Esophagus squamous epithelium (tissue), 4 donors: ENCODE results near the gene DNAH8.

Source experiments
- CTCF ChIP-seq, 6 experiments: fragments of 450-650 bp in 4 of 6; fragments of 200-600 bp in 2 of 6; sonication (generic) in 2 of 6; IDR thresholded peaks; one replicate each; pipeline ENCODE4 v1.5.1; 2016 to 2019; ENCODE audit warnings: antibody characterized with exemption in 6 of 6, mild to moderate bottlenecking in 4 of 6, moderate library complexity in 4 of 6
- POLR2A ChIP-seq, 4 donors: fragments of 450-650 bp; IDR thresholded peaks; one replicate each; pipeline ENCODE4 v1.6.1; 2017; ENCODE audit warnings: antibody characterized with exemption in 4 of 4, mild to moderate bottlenecking in 4 of 4, moderate library complexity in 3 of 4

DNA sequence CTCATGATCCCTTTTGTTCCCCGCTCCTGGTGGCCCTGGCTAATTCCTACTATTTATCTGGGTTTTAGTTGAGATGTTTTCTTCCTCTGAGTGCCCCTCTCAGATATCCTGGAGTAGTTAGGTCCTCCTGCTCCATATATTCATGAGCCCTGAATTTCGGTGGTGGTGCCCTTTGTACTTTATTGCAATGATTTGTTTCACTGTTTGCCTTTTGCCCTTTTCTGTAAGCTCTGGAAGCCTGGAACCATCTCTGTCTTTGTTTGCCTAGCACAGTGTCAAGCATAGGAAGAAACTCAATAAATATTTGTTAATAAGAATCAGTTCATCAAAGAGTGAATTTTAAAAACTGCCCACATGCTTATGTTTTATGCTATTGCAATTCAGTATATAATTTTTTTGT lies 144.9 kb downstream of the DNAH8 start:
- TF ChIP-seq POLR2A (IDR thresholded peaks at IDR 0.05) (no peak), CTCF (IDR thresholded peaks at IDR 0.05) (no peak)
